Inflammatory macrophage (primary cell): ENCODE data around the gene LRRK2.
"Not testable (repeated sequence)": the region's sequence is repeated elsewhere in the genome, so short reads cannot be mapped to it uniquely, and the experiment has no call there.

Source experiments
- DNase-seq, 2 donors: peaks; one replicate each; pipeline ENCODE4 v3.0.0-alpha.2; 2020 to 2022

The LRRK2 gene

DNA sequence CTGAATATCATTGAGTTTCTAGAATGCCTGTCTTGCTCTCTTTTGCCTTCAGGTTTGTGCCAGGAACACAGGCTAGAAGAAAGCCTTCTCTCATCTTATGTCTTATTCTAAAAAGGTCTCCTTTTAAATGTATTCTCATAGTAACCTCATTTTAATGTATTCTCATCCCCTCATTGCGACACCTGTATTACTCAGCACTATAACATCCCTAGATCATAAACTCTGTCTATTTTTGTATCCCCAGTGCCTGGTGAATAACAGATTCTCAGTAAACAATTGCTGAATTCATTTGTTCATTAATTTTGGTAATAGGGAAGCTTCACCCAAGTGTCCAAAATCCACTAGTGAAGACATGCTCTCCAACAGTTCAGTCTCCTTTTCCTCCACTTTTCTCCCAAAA lies 8.8 kb upstream of the LRRK2 start:
- DNase-seq = no peak

DNA sequence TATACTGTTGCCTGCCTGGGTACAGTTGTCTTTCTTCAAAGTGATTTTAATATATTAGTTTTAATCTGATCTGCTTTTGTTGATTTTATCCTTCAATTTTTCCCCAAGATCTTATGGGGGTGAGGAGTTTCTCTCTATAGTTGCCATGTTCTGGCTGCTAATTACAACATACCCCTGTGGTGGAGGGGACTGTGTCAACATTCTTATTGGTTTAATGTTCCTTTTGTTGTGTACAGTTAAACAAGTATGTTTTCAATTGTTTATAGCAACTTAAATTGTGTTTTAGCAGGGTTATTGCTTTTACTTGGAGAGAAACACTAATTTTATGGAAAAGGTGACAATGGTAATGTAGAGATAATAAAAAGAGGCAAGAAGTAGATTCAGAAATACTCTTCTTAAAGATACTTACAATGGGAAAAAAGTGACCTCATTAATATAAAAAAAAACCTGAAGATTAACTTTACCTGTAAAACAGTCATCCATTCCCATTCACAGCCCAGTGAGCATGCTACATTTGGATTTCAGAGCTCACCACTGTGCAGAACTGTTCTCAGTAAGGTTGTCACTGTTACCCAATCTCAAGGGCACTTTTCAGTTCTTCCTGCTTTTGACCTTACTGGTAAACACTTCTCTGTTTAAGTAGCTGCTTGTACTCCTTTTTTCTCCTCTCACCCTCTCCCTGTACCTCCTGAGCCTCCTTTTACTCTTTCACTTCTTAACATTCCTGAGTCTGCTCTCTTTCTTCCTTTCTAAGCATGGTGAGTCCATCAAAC lies 8.1 kb upstream of the LRRK2 start:
- peak; percentile 60 to 66 for DNase-seq

DNA sequence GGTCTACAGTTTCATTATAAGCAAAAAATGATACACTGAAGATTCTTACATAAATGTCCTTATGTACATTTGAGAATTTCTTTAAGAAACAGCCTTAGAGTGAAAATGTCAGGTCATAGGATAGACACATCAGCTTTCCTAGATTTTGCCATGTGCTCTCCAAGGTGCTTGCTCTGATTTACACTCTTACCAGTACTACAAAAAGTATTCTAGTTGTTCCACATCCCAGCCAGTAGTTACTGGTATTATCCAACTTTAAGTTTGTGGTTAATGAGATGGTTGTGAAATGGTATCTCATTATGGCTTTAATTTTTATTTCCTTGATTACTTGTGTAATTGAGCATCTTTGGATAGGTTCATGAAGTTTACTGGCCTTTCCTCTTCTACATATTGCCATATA lies 5.0 kb upstream of the LRRK2 start:
- DNase-seq = no peak

DNA sequence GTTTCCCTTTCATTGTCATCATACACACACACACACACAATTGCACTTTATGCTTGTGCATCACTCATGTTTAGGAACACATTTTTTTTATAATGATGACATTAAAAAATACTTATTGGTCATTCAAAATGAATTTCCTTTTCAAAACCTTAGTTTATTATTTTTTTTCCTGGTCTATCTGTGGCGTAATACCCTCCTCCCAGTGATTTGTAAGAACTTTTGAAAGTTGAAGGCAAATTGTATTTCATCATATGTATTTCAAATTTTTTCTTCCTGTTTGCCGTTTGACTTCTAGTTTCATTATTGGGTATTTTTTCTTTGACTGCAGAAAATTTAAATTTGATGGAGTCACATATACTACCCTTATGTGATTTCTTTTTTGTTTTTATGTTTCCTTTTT lies 2.5 kb upstream of the LRRK2 start:
- peak; percentile 61 to 93 for DNase-seq

DNA sequence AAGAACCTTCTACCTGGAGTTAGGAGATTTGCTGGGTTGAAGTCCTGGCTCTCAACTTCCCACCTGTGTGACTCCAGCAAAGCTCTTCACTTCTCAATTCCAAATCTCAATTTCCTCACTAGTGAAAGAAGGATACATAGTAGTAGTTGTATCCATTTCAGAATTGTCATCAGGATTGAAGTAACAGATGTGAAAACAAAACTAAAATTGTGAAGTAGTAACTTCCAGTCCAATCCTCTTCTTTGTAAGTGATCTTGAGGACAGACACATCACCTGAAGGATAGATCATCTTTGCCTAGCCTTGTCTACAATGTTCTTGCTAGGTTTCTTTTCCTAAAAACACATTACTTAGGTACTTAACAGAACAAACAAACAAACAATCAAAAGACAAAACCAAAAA lies 1.2 kb upstream of the LRRK2 start:
- no peak for DNase-seq

DNA sequence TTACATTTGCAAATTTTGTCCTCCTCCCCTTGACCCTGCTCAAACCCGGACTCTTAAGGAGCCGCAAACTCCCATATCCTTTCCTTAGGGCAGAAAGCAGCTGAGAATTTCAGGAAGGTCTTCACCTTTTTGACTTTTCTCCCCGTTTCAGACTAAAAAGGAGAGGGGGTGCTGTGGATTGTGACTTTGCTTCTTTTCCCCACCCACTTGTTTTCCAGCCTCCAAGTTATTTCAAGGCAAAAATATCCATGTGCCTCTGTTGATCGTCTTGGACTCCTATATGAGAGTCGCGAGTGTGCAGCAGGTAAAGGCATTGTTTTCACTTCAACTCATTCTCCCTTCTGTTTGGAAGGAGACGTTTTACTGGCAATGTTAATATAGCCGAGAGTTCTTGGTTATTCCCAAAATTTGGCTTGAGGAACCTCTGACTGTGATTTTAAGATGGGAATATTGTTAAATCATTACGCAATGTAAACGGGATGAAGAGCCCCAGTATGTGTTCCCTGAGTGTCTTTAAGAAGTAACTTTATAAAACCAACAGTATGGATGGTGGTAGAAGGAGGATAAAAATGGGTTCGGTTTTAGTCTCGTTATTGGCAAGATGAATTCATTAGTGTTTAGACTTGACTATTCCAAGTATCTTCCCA lies 663 bp downstream of the LRRK2 start:
- DNase-seq = peak in 1 of 2 donors; percentile 2

DNA sequence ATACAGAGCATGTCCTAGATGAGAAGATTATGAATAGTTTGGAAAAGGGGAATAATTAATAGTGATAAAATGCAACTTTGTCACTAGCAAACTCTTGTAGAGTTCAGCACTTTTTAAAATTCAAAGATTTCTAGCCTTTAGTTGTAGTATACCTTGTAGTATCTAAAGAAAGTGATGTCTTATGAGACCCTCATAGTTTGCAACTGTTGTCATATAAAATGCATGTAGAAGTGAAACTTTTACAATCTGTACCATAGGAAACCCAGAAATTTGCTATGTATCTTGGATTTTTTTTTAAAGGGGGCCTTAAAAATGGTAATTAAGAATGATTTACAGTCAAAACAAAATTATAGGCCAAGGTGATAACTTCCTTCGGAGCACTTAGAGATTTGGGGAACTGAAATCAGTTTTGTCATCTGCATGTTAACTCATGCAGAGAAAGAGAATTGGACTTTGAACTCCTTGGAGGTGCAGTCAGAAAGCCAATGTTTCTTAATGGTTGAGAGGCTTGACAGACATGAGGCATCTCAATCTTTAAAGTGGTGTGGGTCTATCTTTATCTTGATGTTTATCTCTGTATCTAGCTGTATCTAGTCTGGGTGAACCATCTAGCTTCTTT lies 1.3 kb downstream of the LRRK2 start:
- peak; percentile 55 to 61 for DNase-seq

DNA sequence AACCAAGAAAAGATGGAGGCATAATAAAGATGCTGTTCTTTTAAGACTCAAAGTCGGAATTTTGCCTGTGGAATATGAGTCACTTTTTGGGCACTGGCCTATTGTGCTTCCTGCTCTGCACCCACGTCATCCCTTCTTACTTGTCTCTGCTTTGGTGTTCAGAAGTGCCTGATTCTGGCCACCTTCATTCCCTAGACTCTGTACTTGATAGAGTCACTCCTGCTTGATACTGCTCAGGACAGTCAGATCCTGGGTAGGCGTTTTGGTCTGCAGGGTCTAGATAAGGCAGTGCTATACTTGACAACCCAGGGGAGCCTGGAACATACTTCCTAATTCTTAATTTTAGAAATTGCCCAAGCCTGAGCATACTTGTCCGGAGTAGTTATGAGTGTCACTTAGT lies 1.9 kb downstream of the LRRK2 start:
- DNase-seq = peak; percentile 63 to 71

DNA sequence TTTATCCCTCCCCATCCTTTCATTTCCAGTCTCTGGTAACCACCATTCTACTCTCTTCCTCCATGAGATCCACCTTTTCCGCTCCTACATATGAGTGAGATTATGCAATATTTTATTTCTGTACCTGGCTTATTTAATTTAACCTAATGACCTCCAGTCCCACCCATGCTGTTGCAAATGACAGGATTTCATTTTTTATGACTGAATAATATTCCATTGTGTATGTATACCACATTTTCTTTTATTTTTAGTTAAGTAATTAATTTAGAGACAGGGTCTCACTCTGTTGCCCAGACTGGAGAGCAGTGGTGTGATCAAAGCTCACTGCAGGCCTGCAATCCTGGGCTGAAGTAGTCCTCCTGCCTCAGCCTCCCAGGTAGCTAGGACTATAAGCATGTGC lies 2.6 kb downstream of the LRRK2 start:
- DNase-seq = no peak

DNA sequence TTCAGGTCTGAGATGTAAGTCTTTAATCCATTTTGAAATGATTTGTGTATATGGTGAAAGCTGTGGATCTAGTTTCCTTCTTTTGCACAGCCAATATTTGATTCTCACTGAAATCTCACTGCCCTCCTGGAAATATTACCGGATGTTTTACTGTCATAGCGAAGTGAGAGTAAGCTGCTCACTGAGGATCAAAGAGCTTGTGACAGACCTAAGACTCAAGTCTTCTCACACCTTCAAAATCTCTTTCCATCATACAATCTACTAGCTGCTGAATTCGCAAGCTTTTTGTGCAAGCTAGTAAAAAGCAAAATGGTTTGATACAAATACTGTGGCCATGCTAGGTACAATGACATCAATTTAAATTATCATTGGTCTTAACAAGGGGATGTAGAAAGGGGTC lies 3.9 kb downstream of the LRRK2 start:
- no peak for DNase-seq

DNA sequence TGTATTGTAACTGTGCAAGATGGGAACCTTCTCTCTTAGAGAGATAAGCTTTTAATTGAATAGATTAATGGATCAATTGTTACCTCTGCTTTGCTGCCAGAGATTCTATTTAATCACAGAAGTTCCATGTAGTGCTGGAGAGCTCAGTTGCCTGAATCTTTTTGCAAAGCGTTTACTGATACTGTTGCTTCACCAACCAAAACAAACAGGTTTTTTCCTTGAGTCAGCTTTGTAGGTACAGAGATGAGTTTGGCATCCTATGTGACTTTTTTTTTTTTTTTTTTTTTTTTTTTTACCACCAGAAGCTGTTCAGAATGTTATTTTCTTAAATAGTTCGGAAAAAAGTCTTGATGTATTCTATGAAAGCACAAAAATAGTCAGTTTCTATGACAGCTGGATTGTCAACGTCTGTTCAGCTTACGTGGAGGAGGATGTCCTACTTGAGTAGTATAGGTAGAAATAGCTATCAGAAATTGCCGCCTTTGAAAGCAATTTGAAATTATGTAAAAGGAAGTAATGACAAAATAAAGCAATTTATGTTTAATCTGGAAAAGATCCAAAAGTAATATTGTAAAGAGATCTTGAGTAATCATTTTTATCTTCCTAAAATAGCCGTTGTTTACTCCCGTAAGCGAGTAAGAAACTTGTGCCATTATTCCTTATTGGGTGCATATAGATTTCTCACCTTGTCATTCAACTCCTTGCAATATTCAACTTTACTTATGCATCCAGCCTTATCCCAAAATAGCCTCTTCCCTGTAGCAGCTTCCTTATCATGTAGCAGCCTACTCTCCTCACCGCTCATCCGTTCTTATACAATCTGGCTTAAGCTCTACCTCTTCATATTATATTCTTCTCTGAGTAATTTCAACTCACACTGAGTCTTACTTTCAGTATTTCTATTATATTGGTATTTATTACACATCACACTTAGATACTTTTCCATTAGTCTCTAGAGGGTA lies 5.2 kb downstream of the LRRK2 start:
- DNase-seq = no peak

DNA sequence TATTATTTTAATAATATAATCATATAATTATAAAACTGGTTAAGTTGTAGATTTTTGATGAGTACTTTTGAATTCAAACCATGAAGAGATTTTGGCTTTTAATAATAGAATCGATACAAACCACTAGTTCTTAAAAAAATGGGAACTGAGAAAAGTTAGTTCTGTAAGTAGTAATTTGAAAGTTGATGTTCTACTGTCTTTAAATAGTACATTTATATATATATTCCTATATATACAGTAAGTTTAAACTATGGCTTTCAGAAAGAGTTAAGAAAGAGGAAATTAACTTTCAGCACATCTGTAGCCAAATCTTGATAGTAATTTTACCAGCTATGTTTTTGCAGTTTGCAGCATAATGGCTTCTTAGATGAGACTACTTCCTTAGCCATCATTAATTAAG lies 7.8 kb downstream of the LRRK2 start:
- DNase-seq = no peak

DNA sequence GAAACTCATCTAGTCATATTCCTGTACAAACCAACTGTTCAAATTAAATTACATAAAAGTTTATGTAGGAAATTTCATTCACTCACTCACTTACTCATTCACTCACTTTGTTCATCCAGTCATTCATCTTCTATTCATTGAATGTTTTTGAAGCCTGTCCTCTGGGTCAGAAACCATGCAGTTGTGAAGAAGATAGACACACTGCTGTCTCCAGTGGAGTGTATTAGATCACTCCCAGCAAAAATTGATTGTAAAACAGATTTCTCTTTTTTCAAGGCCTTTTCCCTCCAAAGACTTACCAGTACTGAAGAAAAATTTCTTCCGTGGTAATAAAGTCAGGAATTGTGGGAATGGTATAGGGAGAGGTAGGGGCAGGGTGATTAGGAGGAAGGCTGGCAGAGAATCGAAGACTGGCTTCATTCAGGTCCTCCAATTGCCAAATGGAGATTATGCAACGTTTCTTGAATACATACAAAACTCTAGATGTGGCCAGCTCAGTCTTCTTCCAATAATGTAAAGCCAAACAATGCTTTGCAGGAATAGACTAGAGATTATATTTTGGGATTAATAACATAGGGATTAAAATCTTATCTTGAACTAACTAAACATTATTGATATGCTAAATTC lies 9.1 kb downstream of the LRRK2 start:
- no peak for DNase-seq

DNA sequence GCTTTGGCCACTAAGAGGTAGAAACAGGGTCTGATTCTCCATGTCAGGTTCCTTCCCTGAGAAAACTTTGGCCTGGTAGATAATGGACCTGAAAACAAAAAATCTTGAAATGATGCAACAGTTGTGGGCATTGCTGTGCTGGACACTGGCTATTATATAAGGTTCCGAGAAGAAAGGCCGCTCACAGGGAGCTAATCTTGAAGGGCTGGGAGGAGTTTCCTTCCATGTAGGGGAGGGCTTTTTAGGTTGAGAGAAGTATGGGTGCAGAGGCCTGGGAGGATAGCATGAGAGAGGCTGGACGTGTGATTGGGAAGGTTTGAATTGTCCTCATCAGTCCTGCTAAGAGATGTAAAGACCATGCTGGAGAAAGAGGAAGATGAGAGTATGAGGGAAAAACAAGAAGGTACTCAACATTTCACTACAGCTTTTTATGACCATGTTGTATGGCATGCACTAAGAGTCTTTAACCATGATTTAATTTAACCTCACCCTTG lies 11.6 kb downstream of the LRRK2 start:
- no peak for DNase-seq

DNA sequence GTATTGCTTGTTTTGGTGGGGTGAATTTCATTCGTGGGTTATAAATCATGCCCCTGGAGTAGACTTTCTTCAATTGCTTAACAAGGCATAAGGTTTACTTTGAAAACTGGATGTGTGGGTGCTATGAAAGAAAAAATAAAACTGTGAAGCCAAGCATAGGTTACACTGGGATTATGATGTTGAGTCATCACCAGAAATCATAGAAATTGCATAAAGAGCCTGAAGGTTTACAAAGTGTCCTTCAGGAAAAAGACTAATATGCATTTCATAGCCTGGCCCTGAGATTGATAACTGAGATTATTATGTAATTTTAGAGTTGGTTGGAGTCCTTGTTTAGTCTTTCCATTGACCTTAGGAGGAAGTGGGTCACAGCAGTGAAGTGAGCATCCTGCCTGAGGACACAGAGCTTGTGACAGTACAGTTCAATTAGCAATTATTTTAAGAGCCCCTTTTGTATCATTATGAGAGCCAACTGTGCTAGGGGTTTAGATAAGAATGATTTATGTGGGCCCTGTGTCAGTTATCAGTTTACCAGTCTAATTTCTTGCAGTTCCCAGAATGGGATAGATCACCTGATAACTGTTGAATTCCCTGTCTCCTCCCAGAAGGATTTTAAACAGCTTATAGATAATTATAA lies 13.6 kb downstream of the LRRK2 start:
- peak; percentile 16 to 38 for DNase-seq

DNA sequence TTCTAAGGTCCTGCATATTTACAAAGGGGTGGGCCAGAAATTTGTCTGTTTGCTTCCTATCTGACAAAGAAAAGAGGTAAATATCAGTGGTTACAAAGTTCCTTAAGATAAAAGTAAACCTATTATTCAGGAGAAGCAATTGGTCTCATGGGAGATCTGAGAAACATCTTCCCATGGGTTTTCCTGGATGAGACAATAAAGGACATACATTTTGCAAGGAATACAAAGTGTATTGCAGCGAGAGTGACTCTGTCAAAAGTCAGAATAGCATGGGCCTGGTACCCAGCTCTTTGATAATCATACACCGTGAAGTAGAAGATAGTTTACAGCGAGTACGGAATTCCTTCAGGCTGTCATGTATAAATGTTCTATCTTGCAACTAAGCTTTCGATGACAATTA lies 14.2 kb downstream of the LRRK2 start:
- no peak for DNase-seq

DNA sequence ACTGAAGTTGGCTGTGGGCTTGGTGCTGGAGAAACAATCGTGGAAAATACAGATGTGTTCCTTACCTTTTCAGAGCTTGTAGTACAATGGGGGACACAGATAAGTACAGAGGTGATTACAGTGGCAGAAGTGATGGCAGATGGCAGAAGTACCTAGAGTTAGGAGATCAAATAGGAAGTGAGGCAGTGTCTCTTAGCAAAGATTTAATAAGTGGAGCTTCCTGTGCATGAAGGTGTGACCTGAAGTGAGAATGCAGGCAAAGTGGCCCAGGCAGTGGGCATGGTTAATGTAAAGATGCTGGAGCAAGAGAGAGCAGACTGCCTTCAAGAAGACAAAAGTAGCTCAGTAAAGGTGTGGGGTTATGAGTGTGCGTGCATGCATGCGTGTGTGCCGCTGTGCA lies 16.0 kb downstream of the LRRK2 start:
- no peak for DNase-seq

DNA sequence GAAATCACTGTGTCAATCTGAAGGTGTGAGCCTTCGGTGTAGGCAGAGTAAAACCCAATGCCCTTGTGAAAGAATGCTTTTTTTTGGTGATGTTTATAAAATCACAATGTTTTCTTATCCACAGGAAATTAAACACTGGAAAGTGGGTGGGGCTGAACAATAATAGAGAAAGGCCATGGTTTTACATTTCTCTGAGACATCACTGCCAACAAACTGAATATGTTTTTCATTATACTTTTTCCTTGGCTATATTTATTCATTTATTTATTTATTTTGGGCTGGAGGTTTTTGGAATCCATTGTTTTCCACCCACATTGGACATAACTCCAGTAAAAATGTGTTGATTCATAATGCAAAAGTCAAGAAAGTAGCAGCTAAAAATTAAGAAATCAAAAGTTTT lies 16.9 kb downstream of the LRRK2 start:
- no peak for DNase-seq

DNA sequence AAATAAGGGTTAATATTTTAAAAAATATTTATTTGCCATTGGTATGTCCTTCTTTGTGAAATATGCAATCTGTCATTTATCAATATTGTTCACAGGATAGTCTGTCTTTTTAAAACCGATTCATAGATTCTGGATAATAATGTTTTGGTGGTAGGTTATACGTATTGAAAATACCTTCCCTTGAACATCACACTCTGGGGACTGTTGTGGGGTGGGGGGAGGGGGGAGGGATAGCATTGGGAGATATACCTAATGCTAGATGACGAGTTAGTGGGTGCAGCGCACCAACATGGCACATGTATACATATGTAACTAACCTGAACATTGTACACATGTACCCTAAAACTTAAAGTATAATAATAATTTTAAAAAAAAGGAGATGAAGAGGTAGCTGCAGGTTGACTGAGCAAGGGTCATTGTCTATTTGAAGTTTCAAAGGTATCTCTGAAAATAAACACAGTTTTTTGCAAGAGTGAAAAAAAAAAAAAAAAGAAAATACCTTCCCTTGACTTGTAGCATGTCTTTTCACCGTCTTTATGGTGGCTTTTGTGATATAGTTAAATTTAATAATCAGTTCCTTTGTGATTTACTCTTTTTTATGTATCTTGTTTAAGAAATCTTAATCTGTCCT lies 19.8 kb downstream of the LRRK2 start:
- DNase-seq = not testable (repeated sequence)

DNA sequence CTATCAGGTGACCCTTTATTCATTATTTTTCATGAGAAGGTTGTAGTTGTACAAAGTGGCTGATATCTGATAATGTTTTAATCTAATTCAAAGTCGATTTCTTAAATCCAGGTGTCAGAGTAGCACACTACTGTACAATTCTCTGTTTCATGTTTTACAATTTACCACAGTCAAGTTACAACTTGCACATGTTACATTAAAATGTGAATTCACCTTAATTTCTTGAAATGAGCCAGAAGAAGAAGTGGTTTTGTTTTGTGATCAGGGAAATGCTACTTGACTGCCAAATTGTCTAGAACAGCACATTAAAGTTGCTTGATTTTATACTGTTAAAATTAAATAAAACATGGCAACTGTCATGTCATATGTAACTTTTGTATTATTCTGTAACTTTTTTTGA lies 23.2 kb downstream of the LRRK2 start:
- no peak for DNase-seq
